Activated T-helper 2 cell treated with anti-CD3 and anti-CD28 coated beads, Interferon-gamma antibody, Interleukin-2, Interleukin-4, amounts not matched to agents 10 μg/mL and 5 μg/mL and 100 μg/mL, durations not matched to agents 14 hours and 24 hours and 36 hours (primary cell): Measurements from ENCODE around the gene UBE2R2. TPM values are rescaled to one million over a fixed set of nuclear protein-coding genes. Genes with fewer than 3 reads are reported as not detected.
"Not testable (repeated sequence)": the region's sequence is repeated elsewhere in the genome, so short reads cannot be mapped to it uniquely, and the experiment has no call there.

Experiments used
- DNase-seq: peaks from one replicate; pipeline ENCODE4 v3.0.0; 2021; ENCODE audit warnings: low spot score
- H3K27ac Mint-ChIP-seq: one replicate; pipeline ENCODE4 v1.8.0; 2021; ENCODE audit warnings: mixed read lengths
- H3K27me3 Mint-ChIP-seq: one replicate; pipeline ENCODE4 v1.8.0; 2021; ENCODE audit warnings: low read depth, mixed read lengths
- H3K36me3 Mint-ChIP-seq: one replicate; pipeline ENCODE4 v1.8.0; 2021; ENCODE audit warnings: low read depth, mixed read lengths
- H3K4me1 Mint-ChIP-seq: one replicate; pipeline ENCODE4 v1.8.0; 2021; ENCODE audit warnings: low read depth, mixed read lengths
- H3K4me3 Mint-ChIP-seq: one replicate; pipeline ENCODE4 v1.8.0; 2021; ENCODE audit warnings: low read depth, mild to moderate bottlenecking, moderate library complexity, mixed read lengths
- H3K9me3 Mint-ChIP-seq: one replicate; pipeline ENCODE4 v1.8.0; 2021; ENCODE audit warnings: mixed read lengths
- intact Hi-C: fragments of 100-400 bp; cut with micrococcal nuclease; formaldehyde crosslinking; loops from one replicate; pipeline ENCODE4 v1.15.1; 2023
- total RNA-seq: library from RNA; stranded (reverse); gene quantifications from 2 replicates; pipeline ENCODE4 v1.2.3, GENCODE V29; 2022

Gene UBE2R2
- total RNA-seq, 1 donor from 2014 or later, result 44.1 TPM

DNA sequence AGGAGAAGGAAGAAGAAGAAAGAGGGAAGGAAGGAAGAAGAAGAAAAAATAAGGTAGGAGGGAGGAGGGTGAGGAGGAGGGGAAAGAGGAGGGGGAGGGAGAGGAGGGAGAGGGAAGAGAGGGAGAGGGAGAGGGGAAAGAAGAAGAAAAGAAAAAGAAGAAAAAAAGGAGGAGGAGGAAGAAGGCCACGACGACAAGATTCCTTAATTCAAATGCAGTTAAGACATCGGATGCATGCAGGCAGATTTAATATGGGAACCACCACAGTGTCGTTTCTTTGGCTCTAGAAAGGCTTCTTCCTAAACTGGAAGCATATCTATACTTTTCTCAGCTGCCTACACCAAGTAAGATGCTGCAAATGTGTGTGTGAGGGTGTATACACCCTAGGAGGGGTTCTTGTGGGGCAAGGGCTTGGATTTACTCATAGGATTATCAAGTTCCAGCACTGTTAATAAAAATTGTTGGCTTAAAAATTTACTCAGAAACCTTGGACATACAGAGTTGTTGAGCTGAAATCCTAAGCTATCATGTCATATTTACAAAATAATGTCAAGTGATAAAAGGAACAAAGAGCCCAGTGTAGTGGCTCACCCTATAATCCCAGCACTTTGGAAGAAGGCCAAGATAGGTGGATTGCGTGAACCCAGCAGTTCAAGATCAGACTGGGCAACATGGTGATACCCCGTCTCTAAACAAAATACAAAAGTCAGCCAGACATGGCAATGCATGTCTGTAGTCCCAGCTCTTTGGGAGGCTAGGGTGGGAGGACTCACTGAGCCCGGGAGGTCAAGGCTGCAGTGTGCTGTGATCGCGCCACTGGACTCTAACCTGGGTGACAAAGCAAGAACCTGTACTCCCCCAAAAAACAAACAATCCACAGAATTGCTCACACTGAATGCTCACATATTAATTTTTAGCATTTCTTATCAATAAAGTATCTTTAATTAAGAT, 123.2 kb downstream of the UBE2R2 start:
- Mint-ChIP-seq H3K27me3 (no peaks in the 10 kb centered on the region), H3K4me1 (no peaks in the 10 kb centered on the region), H3K9me3 (no peaks in the 10 kb centered on the region), H3K4me3 (no peak overlapping the region), H3K27ac (no peak overlapping the region), H3K36me3 (peaks cover 72% of the 10 kb centered on the region)
- intact Hi-C loops, result no loop called here
- no peak for DNase-seq

DNA sequence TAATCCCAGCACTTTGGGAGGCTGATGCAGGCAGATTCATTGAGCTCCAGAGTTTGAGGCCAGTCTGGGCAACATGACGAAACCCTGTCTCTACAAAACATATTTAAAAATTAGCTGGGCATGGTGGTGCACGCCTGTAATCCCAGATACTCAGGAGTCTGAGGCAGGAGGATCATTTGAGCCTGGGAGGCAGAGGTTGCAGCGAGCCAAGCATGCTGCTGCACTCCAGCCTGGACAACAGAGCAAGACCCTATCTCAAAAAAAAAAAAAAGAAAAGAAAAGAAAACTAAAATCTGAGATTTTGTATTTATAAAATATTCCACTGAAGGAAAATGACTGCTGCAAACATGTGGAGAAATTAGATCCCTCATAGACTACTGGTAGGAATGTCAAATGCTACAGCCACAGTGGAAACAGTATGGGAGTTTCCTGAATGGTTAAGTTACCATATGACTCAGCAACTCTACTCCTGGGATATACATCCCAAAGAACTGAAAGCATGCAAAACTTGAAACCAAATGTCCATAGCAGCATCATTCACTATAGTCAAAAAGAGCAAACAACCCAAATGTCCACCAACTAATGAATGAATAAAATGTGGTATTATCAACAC, 125.6 kb downstream of the UBE2R2 start:
- Mint-ChIP-seq H3K27ac (no peak overlapping the region), H3K4me3 (no peak overlapping the region), H3K27me3 (no peaks in the 10 kb centered on the region), H3K4me1 (no peaks in the 10 kb centered on the region), H3K9me3 (no peaks in the 10 kb centered on the region), H3K36me3 (peaks cover 71% of the 10 kb centered on the region)
- intact Hi-C loops, result no loop called here
- no peak for DNase-seq

DNA sequence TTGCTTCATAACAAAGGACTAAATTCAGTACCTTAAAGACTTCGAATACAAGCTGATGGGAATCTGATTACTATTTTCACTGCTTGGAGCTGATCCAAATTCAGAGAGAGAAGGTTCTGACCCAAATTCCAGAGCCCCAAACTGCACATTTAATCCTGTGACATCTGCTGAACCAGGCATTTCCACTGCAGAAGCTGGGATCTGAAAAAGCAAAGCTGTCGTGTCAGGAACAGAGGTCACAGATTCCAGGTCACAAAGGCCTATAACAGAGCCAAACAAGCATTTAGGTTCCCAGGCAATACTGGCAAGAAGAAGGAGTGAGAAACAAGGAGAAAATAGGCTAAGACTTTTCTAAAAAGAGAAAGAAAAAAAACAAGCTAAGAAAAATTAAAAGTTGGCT, 126.4 kb downstream of the UBE2R2 start:
- H3K36me3 Mint-ChIP-seq, result peaks cover 79% of the 10 kb centered on the region
- DNase-seq, result no peak
- no peak overlapping the region for H3K27ac Mint-ChIP-seq
- H3K27me3 Mint-ChIP-seq, result no peaks in the 10 kb centered on the region
- no peaks in the 10 kb centered on the region for H3K9me3 Mint-ChIP-seq
- no peak overlapping the region for H3K4me3 Mint-ChIP-seq
- no peaks in the 10 kb centered on the region for H3K4me1 Mint-ChIP-seq
- intact Hi-C loops, result no loop called here

DNA sequence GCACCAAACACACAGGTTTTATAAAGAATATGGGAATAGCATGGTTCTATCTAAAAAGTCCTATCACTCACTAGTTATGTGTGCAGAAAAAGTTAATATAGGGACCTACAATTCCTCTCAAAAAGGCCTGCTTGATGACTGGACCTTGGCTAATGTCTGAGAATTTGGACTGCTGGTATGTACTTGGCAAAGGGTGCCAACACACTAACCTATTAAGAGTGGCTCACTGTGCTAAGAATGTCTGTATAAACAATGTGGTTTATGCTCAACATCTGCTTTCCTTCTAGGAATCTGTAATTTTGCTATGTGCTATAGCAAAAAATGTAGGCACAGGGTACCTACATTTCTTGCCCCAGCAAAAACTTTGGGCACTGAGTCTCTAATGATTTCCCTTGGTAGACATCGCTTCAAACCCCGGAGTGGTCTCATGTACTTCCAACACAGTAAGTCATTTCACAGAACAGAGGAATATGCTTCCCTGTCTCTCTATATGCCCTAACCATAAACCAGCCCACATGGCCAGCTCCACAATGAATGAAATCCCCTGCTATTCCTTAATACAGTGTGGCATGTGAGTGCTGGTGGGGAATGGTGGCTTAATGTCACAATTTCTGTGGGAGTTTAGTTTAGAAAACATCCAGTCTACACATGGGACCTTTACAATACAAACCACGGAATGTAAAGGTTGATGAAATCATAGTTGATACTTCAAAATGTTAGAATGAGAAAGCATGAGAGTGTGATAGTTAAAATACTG, 130.0 kb downstream of the UBE2R2 start:
- Mint-ChIP-seq H3K36me3 (peaks cover 66% of the 10 kb centered on the region), H3K4me3 (no peak overlapping the region), H3K4me1 (no peaks in the 10 kb centered on the region), H3K9me3 (no peaks in the 10 kb centered on the region), H3K27me3 (no peaks in the 10 kb centered on the region), H3K27ac (no peak overlapping the region)
- DNase-seq, result no peak
- intact Hi-C loops, result no loop called here

DNA sequence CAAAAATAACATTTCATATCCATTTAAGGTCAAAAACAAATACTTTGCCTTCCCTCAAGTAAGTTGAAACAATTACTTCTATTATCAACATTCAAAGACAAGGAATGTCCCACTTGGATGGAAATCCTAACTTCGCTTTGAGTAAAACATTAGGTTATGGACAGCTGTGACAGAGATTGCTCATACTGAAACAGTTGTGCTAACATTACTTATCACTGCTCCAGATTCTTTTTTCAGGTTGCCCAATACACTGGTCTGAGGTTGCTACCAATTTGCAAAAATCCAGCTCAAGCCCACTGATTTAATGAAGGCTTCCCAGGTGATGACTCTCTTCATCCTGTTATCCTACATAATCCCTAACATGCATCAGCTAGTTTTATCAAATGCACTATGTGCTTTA, 133.4 kb downstream of the UBE2R2 start:
- Mint-ChIP-seq H3K4me3 (no peak overlapping the region), H3K36me3 (peaks cover 59% of the 10 kb centered on the region), H3K4me1 (no peaks in the 10 kb centered on the region), H3K27me3 (no peaks in the 10 kb centered on the region), H3K27ac (no peak overlapping the region), H3K9me3 (no peaks in the 10 kb centered on the region)
- intact Hi-C loops, result no loop called here
- no peak for DNase-seq

DNA sequence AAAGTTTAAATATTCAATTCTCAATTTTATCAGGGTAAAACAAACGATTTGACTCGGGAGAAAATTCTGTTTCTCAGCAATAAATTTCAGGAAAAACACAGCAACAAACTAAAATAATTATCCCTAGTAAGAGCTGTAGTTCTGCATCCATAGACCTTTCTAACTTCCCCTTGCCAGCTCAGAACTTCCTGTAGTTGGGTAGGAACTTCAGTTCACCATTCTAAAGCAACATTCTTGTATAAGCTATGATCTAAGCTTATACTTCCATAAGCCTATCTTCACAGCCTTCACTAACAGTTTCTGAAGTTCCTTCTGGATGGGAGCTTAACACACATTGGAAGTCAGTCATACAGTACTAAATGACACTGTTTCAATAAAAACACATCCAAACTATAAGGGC, 135.1 kb downstream of the UBE2R2 start:
- no peak for DNase-seq
- H3K4me3 Mint-ChIP-seq, result no peak overlapping the region
- intact Hi-C loops, result no loop called here
- peaks cover 56% of the 10 kb centered on the region for H3K36me3 Mint-ChIP-seq
- H3K27ac Mint-ChIP-seq, result no peak overlapping the region
- no peaks in the 10 kb centered on the region for H3K9me3 Mint-ChIP-seq
- H3K4me1 Mint-ChIP-seq, result no peaks in the 10 kb centered on the region
- H3K27me3 Mint-ChIP-seq, result no peaks in the 10 kb centered on the region

DNA sequence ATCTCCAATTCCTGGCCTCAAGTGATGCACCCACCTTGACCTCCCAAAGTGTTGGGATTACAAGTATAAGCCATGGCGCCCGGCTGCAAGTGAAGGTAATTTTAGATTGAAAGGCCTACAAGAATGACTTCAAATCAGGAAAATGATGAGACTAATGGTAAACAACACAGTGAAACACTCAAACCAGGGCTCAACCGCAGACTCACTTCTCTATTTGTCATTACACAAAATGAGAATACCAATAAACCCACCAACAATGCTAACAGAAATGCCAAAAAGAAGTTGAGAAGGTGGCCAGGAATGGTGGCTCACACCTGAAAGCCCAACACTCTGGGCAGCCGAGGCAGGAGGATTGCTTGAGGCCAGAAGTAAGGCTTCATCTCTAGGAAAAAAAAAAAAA, 139.6 kb downstream of the UBE2R2 start:
- H3K9me3 Mint-ChIP-seq, result no peaks in the 10 kb centered on the region
- intact Hi-C loops, result no loop called here
- no peak overlapping the region for H3K4me3 Mint-ChIP-seq
- H3K36me3 Mint-ChIP-seq, result peaks cover 50% of the 10 kb centered on the region
- no peak for DNase-seq
- H3K27me3 Mint-ChIP-seq, result no peaks in the 10 kb centered on the region
- no peaks in the 10 kb centered on the region for H3K4me1 Mint-ChIP-seq
- H3K27ac Mint-ChIP-seq, result no peak overlapping the region

DNA sequence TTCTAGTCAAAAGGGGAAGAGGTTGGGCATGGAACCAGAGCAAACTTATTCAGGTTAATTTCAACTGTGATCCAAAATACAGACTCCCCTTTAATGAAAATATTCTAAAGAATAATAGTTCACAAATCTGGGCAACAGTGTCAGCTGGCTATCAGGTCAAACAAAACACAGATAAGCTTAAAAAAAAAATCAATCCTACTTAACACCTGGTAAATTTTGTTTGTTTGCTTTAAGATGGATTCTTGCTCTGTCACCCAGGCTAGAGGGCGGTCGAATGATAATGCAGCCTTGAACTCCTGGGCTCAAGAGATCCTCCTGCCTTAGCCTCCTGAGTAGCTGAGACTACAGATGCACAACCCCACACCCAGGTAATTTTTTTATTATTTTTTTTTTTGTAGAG, 142.8 kb downstream of the UBE2R2 start:
- H3K36me3 Mint-ChIP-seq, result peaks cover 41% of the 10 kb centered on the region
- no peak for DNase-seq
- no peak overlapping the region for H3K4me3 Mint-ChIP-seq
- intact Hi-C loops, result no loop called here
- H3K9me3 Mint-ChIP-seq, result no peaks in the 10 kb centered on the region
- no peak overlapping the region for H3K27ac Mint-ChIP-seq
- H3K4me1 Mint-ChIP-seq, result peaks cover 2% of the 10 kb centered on the region
- no peaks in the 10 kb centered on the region for H3K27me3 Mint-ChIP-seq

DNA sequence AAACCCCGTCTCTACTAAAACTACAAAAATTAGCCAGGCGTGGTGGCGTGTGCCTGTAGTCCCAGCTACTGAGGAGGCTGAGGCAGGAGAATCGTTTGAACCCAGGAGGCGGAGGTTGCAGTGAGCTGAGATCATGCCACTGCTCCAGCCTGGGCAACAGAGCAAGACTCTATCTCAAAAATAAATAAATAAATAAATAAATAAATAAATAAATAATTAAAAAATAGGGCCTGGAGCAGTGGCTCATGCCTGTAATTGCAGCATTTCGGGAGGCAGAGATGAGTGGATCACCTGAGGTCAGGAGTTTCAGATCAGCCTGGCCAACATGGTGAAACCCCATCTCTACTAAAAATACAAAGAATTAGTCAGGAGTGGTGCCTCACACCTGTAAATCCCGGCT, 145.5 kb downstream of the UBE2R2 start:
- intact Hi-C loops, H3K9me3 Mint-ChIP-seq, H3K27ac Mint-ChIP-seq, H3K27me3 Mint-ChIP-seq, DNase-seq, H3K4me1 Mint-ChIP-seq, H3K4me3 Mint-ChIP-seq: not testable (repeated sequence)
- H3K36me3 Mint-ChIP-seq, result peaks cover 31% of the 10 kb centered on the region

DNA sequence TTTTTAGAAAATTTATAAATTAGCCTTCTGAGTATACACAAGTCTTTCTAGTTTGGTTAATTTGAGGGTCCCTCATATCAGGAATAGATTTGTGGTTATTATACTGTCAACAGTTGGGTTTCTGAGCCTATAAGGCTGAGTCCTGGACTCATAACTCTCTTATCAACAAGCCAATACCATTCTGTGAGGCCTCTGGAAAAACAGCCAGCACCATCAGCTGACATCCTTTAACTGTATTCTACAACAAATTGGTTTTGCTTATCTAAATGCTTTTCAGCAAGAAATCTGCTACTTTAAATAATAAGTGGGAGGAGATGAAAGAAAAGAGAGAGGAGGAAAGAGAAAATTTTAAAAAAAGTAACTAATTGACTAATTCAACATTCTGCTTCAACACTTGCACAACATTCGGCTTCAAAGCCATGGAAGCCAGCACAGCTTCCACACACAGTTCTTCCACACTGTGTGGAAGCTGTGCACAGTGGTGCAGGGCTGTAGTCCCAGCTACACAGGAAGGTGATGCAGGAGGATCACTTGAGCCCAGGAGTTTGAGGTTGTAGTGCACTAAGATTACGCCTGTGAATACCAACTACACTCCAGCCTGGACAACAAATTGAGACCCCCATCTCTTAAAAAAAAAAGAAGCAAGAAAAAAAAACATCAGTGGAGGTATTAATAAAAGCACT, 147.3 kb downstream of the UBE2R2 start:
- DNase-seq, result no peak
- no peak overlapping the region for H3K27ac Mint-ChIP-seq
- H3K27me3 Mint-ChIP-seq, result no peaks in the 10 kb centered on the region
- H3K4me1 Mint-ChIP-seq, result peaks cover 2% of the 10 kb centered on the region
- H3K9me3 Mint-ChIP-seq, result no peaks in the 10 kb centered on the region
- H3K36me3 Mint-ChIP-seq, result peaks cover 37% of the 10 kb centered on the region
- intact Hi-C loops, result no loop called here
- H3K4me3 Mint-ChIP-seq, result no peak overlapping the region
